ENCODE results near the gene RNF166.
A peak's percentile ranks its signal among the peaks of the same experiment; 100 is the strongest.

RNF166 gene

DNA sequence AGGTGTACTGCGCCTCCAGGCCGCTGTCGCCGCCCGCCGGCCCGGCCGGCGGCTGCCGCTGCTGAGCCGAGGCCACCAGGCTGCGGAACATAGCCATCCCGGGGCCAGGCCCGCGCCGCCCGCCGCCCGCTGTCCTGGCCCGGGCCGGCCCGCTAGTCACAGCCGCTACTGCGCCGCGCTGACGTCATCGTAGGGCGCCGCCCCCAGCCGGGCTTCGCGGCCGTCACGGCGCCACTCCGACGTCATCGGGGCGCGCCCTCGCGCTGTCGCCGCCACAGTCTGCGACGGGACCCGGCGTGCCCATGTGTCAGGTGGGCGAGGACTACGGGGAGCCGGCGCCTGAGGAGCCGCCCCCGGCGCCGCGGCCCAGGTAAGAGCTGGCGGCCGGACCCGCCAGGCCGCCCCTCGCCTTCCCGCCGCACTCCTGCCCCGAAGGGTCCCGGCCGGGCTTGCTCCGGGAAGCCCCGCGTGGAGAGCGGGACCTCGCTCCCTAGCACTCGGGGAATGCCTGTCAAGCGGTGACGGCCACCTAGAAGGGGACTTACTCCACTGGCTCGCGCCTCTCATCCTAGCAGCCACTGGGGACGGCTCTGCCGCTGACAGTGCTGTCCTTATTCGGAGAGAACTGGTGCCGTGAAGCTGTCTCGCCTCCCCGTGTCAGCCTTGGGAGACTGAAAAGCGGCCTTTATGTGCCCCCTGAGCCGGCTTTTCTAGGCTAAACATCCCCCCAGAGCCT lies at the start of gene RNF166, which contains the start of gene CTU2:
Gene RNF166, minus strand, starts transcription at position 180 of the 736 bp plus-strand sequence. Its CDS starts 83 bp downstream, at position 97.
Gene CTU2, plus strand, starts transcription at position 275 of the 736 bp plus-strand sequence. Its CDS starts 28 bp downstream, at position 303.
- DNase-seq: peak; percentile 85

GRCh38 chr16:88754912-88755744 lies 48.9 kb upstream of the RNF166 start:
- DNase-seq: peak; percentile 52

GRCh38 chr16:88754109-88754911 lies 48.1 kb upstream of the RNF166 start:
- DNase-seq: no peak

DNA sequence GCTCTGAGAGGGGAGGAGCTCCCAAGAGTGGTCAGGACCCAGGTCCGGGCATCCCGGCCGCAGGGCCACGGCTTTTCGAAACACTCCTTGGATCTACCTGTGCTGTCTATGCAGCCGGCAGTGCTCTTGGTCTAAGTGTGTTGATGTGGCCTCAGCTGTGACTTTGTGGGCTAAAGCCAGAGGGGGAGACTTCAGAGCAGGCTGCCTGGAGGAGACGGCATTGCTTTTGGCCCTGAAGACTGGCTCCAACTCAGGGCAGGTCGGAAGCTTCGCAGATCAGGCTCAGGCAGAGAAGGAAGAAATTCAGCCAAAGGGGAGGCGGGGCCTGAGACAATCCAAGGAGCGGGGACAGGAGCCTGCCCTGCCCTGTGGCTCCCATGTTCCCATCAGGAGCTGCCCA lies 47.4 kb upstream of the RNF166 start:
- no peak for DNase-seq

GRCh38 chr16:88753191-88753590 lies 47.0 kb upstream of the RNF166 start:
- no peak for DNase-seq

DNA sequence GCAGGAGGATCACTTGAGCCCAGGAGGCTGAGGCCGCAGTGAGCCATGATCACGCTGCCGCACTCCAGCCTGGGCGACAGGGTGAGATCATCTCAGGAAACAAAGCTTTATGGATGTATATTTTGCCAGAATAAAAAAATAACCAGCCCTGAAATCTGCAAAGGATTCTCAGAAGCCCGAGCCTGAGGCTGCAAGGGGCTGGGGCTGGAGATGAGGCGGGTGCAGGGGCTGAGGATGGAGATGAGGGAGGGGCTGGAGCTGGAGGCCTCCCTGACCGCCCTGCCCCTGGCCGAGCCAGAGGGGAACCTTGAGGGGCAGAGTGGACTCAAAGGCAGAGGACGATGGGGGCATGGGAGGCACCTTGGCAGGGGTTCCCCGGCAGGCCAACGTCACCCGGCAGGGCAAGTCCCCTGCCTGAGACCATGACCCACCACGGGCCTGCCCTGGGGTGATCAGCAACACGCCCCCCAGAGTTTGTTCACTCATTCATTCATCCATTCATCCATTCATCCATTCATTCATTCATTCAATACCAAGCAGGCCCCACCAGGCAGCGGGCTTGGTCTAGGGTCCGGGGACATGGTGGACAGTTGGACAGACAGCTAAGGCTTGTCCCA lies 46.3 kb upstream of the RNF166 start:
- no peak for DNase-seq

DNA sequence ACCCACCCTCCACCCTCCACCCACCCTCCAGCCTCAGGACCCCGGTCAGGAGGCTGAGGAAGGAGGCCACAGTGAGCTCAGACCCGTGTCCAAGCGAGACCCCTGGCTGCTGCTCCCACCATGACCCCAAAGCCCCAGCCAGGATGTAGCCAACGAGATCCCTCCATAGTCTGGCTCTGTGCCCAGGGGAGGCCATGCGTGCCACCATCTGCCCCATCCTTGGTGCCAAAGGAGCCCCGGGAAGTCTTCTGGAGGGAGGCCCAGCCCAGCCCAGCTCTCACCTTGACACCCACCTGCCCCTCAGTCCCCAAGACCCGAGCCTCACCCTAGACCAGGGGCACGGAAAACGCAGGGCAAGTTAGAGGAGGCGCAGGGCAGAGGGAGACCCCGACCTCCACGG lies 44.6 kb upstream of the RNF166 start:
- no peak for DNase-seq

- DNase-seq: no peak
Measured at GRCh38 chr16:88749358-88749757, 43.1 kb upstream of the RNF166 start.

DNA sequence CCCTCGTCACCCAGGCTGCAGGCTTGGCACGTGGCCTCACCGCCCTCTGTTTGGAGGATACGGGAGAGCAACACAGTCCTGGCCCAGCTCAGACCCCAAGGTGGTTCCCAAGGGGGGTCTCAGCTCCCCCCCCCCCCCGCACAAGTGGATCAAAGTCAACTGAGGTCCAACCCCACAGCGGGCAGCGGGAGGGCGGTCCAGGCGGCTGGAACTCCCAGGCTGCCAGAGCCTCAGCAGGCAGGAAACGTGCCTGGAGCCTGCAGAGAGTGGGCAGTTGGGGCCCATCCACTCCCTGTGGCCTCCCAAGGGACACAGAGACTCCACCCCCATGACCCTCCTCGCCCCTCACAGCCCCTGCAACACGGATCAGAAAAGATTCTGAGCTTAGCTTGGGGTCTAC lies 42.2 kb upstream of the RNF166 start:
- DNase-seq: no peak

DNA sequence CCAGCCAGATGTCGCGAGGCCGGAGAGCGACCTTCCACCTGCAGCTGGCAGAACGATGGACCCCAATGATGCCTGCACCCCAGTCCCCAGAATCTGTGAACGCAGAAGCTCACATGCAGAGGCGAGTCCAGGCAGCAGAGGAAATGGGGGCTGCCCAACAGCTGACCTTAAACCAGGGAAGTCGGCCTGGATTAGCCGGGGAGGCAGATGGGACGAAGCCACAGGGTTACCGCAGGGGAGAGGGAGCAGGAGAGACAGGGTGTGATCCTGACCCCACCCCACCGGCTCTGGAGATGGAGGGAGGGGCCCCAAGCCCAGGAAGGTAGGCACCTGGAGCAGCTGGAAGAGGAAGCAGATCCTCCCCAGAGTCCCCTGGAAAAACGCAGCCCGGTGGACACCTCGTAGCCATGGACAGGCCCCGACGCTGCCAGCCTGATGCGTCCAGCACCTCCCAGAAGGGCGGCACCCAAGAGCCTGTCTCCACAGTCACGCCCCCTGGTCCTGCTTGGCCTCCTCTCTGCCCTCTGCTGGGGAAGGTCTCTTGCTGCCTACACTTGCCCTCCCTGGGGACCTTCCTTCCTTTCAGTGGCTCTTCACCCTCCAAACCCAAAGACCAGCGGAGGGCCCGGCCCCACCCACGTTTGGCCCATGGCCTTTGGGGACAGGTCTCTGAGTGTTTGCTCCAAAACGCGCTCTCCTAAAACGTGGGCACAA lies 41.5 kb upstream of the RNF166 start:
- DNase-seq: peak; percentile 93

DNA sequence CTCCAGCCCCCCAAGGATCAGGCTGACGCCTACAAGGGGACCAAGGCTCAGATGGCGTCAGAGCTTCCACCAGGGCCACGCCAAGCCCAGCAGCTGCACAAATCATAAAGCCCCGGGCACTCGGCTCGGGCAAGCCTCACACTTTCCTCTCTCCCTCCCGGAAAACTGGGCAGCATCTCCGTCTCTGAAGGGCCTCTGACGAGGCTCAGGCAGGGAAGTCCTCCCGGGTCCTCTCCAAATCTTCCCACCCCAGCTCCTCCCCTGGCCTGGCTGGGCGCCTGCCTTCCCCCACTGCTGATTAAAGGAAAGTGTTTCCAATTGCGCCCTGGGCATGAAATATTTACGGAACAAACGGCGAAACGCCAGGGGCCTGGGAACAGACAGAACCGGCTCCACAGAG lies 40.3 kb upstream of the RNF166 start:
- DNase-seq: no peak

GRCh38 chr16:88744577-88745521 lies 38.6 kb upstream of the RNF166 start:
- no peak for DNase-seq

DNA sequence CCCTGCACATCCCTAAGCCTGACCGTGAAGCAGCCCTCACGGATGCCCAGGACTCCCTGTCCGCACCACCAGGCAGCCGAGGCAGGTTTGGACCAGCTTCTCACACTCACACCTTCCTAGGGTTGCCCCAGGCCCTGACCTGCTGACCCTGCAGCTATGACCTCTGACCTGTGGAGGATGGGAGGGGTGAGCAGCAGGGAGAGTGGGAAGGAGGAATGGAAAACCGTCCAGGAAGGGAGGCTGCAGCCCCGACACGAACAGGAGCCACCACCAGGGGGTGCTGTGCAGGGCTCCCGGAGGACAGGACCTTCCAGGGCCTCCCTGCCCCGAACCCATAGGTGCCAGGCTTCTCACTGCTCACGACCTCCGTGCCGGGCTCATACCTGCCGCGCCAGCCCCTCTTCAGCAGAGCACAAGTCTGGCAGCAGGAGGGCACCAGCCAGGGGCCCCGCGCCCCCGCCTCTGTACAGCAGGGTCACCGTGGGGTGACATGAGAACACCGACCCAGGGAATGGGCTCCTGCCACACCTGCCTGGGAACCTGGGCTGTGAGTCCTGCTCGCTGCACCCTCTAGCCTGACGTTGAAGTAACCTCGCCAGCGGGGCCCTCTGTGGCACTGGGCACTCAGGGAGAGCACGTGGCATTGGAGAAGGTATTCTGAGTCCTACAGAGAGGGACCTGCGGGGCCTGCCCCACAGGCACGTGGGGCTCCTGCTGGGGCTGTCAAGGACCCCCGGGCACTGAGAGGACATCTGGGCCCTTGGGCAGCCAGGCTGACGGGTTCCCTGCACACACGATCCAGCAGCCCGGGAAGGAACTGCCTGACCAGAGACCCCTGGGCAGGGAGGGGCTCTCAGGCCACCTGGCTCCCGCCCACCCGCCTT lies 37.7 kb upstream of the RNF166 start:
- DNase-seq: peak; percentile 86

DNA sequence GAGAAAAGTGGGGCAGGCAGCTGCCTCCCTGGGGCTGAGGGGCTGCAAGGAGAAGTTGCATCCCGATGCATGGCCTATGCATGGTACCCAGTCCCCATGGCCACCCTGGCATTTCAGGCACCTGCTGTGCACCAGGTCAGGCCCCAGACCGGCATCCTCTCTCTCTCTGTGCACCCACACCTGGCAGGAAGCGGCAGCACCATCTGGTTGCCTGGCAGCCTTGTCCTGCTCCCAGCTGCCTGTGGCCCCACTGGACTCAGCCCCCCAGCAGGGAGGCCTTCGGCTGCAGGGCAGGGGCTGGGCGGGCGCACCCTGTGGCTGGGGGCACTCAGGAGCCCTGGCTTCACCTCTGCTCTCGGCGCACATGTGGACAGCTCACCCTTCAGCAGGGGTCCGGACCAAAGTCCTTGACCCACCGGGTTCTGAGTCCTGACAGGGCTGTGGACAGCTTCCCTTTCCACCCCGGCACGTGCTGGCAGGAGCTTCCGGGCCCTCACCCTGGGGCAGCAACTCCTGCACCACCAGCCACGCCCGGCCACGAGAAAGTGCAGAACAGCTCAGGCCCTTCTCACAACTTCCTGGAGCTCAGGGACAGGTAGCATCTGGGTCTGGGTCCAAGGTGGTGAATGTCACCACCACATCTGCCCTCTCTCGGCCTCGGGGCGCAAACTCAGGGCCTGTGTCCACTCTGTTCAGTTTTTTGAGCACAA lies 36.8 kb upstream of the RNF166 start:
- no peak for DNase-seq

GRCh38 chr16:88741368-88741767 lies 35.2 kb upstream of the RNF166 start:
- no peak for DNase-seq

- no peak for DNase-seq
Measured at GRCh38 chr16:88740727-88741055, 34.5 kb upstream of the RNF166 start.

DNA sequence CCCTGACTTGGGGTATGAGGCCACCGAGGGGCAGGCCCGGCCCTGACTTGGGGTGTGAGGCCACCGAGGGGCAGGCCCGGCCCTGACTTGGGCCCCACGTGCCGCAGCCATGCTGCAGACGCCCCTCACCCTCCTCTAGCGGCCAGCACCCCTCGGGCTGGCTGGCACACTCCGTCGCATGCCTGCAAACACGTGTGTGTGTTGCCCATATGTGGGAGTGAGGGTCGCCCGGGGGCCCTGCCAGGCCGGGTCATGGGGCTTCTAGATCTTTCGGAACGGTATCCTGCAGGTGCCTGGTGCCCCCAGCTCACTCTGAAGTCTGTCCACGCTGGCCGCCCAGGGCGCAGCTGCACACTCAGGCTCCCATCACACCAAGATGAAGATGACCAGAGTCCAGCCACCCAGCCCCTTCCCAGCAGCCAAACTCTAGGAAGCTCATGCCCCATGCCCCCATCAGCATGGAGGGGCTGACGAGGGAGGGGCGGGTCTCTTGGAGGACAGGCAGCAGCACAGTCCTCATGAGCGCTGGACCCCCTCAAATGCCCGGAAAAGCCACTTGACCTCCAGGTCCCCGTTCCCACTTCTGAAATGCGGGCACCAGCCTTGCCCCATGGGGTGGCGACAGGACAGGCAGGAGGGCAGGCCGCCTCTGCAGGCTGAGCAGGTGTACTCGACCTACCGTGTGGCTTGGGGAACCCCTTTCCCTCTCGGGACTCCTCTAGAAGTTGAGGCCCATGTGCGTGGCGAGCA lies 33.9 kb upstream of the RNF166 start:
- no peak for DNase-seq

DNA sequence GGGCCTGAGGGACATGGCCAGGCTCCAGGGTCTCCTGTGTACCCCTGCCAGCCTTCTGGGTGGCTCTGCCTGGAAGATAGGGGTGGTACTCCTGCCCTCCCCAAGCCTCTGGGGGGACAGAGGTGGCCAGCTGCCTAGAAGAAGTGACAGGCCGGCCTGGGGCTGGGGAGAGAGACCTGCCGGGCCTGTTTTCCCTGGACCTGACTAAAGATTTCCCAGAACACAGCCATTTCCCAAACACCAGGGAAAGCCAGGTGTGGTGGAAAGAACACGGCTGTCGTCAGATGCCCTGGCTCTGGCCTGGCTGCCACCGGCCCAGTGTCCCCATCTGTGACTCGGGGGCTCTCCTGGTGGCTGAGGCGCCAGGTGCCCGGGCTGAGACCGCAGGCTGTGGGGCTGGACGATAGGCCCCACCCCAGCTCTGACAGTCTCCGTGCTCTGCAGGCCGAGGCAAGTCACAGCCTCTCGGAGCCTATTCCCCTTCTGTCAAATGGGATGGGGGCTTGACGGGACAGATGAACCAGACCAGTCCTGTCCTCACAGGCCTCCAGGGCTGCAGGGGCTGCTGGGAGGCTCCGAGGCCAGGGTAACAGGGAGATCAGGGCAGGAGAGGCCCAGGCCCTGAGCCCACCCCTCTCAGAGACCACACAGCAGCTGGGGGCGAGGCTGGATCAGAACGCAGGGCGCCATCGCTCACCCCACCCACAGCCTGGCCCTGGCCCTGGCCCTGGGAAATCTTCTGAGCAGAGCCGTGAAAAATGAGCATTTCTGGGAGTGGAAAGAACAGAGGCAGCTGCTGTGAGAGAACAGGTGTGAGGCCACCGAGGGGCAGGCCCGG lies 33.1 kb upstream of the RNF166 start:
- DNase-seq: no peak
